HepG2 (cell line): ENCODE measurements around the gene NIN. TPM values are rescaled to one million over a fixed set of nuclear protein-coding genes. Genes with fewer than 3 reads are reported as not detected.

Source experiments
- ATAC-seq: fragments of 200-7000 bp; cut with Tn5 transposase; 3 replicates; pipeline ENCODE4 v1.9.1; 2020; ENCODE audit warnings: mild to moderate bottlenecking, moderate library complexity
- BruUV-seq: library from RNA; stranded (reverse); fragments of 400-500 nt; replicated peaks from 2 replicates; lab custom pipeline; 2021; lab: Mats Ljungman, UMichigan
- CTCF ChIA-PET: fragments of 300-600 bp; formaldehyde crosslinking; extraction: SDS; loops from one replicate; lab custom pipeline; 2021; ENCODE audit warnings: low total read pairs, inconsistent platforms, low intra/inter-chr PET ratio; lab: Yijun Ruan, JAX
- POLR2A ChIA-PET: fragments of 350-600 bp; sonication (Branson Sonifier 250); formaldehyde crosslinking; loops from one replicate; lab custom pipeline; 2020; ENCODE audit warnings: antibody characterized with exemption, inconsistent platforms; lab: Yijun Ruan, JAX
- DNase-seq: peaks from one replicate; pipeline ENCODE4 v3.0.0-alpha.2; 2015; ENCODE audit warnings: low spot score
- FAIRE-seq: peaks from 3 replicates; lab custom pipeline; 2011; peaks lifted over from hg19 to GRCh38; lab: Jason Lieb, UNC
- H2AFZ ChIP-seq: one replicate; pipeline ENCODE4 v1.6.1; 2011; ENCODE audit warnings: low read length, inconsistent platforms
- H3K27ac ChIP-seq: fragments of 300-600 bp; 3 replicates; pipeline ENCODE4 v1.8.0; 2011; ENCODE audit warnings: mixed run types, mild to moderate bottlenecking, mixed read lengths, low read length, inconsistent platforms; ENCODE audit not compliant: insufficient read depth; ENCODE audit errors: extremely low read length
- H3K27me3 ChIP-seq, 2 experiments: fragments of 200-600 bp in 1 of 2; 2 replicates in 1 of 2; 3 replicates in 1 of 2; pipeline versions ENCODE4 v1.6.0 to v1.8.0; 2011; ENCODE audit warnings: low read length in 2 of 2, mild to moderate bottlenecking in 2 of 2, moderate library complexity in 2 of 2, inconsistent platforms in 1 of 2; ENCODE audit not compliant: insufficient read depth in 2 of 2, control insufficient read depth in 1 of 2
- H3K36me3 ChIP-seq, 2 experiments: fragments of 200-600 bp in 1 of 2; replicated peaks in 1 of 2; 2 replicates in 1 of 2; 3 replicates in 1 of 2; pipeline versions ENCODE4 v1.5.1 to v1.8.0; 2011; ENCODE audit warnings: low read length in 2 of 2, inconsistent platforms in 1 of 2; ENCODE audit not compliant: insufficient read depth in 2 of 2, control insufficient read depth in 1 of 2
- H3K4me1 ChIP-seq: 2 replicates; pipeline ENCODE4 v1.5.1; 2012; ENCODE audit warnings: low read length, inconsistent platforms; ENCODE audit not compliant: insufficient read depth
- H3K4me2 ChIP-seq: 2 replicates; pipeline ENCODE4 v1.6.0; 2011; ENCODE audit warnings: low read depth, low read length, inconsistent platforms
- H3K4me3 ChIP-seq, 3 experiments: fragments of 200-600 bp in 1 of 3; sonication (generic), shearing (Covaris generic) in 1 of 3; replicated peaks in 1 of 3; 2 replicates each; pipeline ENCODE4 v1.5.1; 2011 to 2016; ENCODE audit warnings: low read length in 3 of 3, inconsistent platforms in 2 of 3, low read depth in 2 of 3, mild to moderate bottlenecking in 2 of 3, control low read depth in 1 of 3, mixed read lengths in 1 of 3; ENCODE audit not compliant: insufficient read depth in 1 of 3
- H3K79me2 ChIP-seq: one replicate; pipeline ENCODE4 v1.6.1; 2011; ENCODE audit warnings: low read length, inconsistent platforms; ENCODE audit not compliant: insufficient read depth
- H3K9ac ChIP-seq: 2 replicates; pipeline ENCODE4 v1.6.0; 2011; ENCODE audit warnings: mild to moderate bottlenecking, low read depth, low read length, inconsistent platforms; ENCODE audit not compliant: insufficient read depth
- H3K9me3 ChIP-seq: 2 replicates; pipeline ENCODE4 v1.5.1; 2012; ENCODE audit warnings: mild to moderate bottlenecking, low read length
- H4K20me1 ChIP-seq: 2 replicates; pipeline ENCODE4 v1.6.0; 2011; ENCODE audit warnings: inconsistent platforms, mild to moderate bottlenecking, low read length, moderate library complexity; ENCODE audit not compliant: insufficient read depth
- FOXC1 ChIP-seq: sonication (generic); formaldehyde crosslinking; IDR thresholded peaks from 2 replicates; pipeline ENCODE4 v1.8.0; 2022; ENCODE audit warnings: mild to moderate bottlenecking, missing genetic modification reagents, borderline replicate concordance
- FOXO1 ChIP-seq: sonication (generic); formaldehyde crosslinking; IDR thresholded peaks from 2 replicates; pipeline ENCODE4 v1.4.0; 2020; ENCODE audit warnings: missing genetic modification reagents
- GABPB1 ChIP-seq: IDR thresholded peaks from 2 replicates; pipeline ENCODE4 v1.6.1; 2016; ENCODE audit warnings: mild to moderate bottlenecking, missing genetic modification reagents, moderate library complexity, missing compliant biosample characterization
- HOXA9 ChIP-seq: sonication (generic); formaldehyde crosslinking; IDR thresholded peaks from 2 replicates; pipeline ENCODE4 v1.8.1; 2022; ENCODE audit warnings: missing genetic modification reagents, mild to moderate bottlenecking, moderate library complexity, borderline replicate concordance
- MAF1 ChIP-seq: sonication (generic); formaldehyde crosslinking; IDR thresholded peaks from 2 replicates; pipeline ENCODE4 v1.5.0; 2020; ENCODE audit warnings: missing genetic modification reagents, borderline replicate concordance
- NFE2L2 ChIP-seq: fragments of 150-350 bp; IDR thresholded peaks from 2 replicates; pipeline ENCODE4 v1.6.1; 2014; ENCODE audit warnings: low read length
- NFYC ChIP-seq: IDR thresholded peaks from 2 replicates; pipeline ENCODE4 v1.6.1; 2016; ENCODE audit warnings: missing genetic modification reagents, missing compliant biosample characterization
- NR1H2 ChIP-seq: sonication (generic); formaldehyde crosslinking; IDR thresholded peaks from 2 replicates; pipeline ENCODE4 v1.8.1; 2022; ENCODE audit warnings: low read depth, missing genetic modification reagents, borderline replicate concordance
- REXO4 ChIP-seq: sonication (generic); formaldehyde crosslinking; IDR thresholded peaks from 2 replicates; pipeline ENCODE4 v1.8.0; 2022; ENCODE audit warnings: missing genetic modification reagents, mild to moderate bottlenecking, borderline replicate concordance
- SCMH1 ChIP-seq: sonication (generic); formaldehyde crosslinking; IDR thresholded peaks from 2 replicates; pipeline ENCODE4 v1.9.0; 2021; ENCODE audit warnings: missing genetic modification reagents, mild to moderate bottlenecking, borderline replicate concordance
- SMC3 ChIP-seq: IDR thresholded peaks from 2 replicates; pipeline ENCODE4 v1.6.1; 2011; ENCODE audit warnings: low read length, improper control_type of control experiment
- TBX3 ChIP-seq: fragments of 450-650 bp; IDR thresholded peaks from 2 replicates; pipeline ENCODE4 v1.6.1; 2017; ENCODE audit warnings: antibody characterized with exemption, mild to moderate bottlenecking, inconsistent platforms, borderline replicate concordance
- TEAD2 ChIP-seq: sonication (generic); formaldehyde crosslinking; IDR thresholded peaks from 2 replicates; pipeline ENCODE4 v1.9.0; 2021; ENCODE audit warnings: missing genetic modification reagents
- TOPORS ChIP-seq: sonication (generic); formaldehyde crosslinking; IDR thresholded peaks from 2 replicates; pipeline ENCODE4 v1.8.0; 2023; ENCODE audit warnings: mild to moderate bottlenecking, missing genetic modification reagents
- ZFP36L2 ChIP-seq: sonication (generic); formaldehyde crosslinking; IDR thresholded peaks from 2 replicates; pipeline ENCODE4 v1.4.0; 2020; ENCODE audit warnings: missing genetic modification reagents
- ZFP37 ChIP-seq: sonication (generic); formaldehyde crosslinking; IDR thresholded peaks from 2 replicates; pipeline ENCODE4 v1.4.0; 2020; ENCODE audit warnings: missing genetic modification reagents, borderline replicate concordance
- ZNF850 ChIP-seq: sonication (generic); formaldehyde crosslinking; conservative IDR thresholded peaks from 2 replicates; pipeline ENCODE4 v1.9.0; 2021; ENCODE audit warnings: mild to moderate bottlenecking, missing genetic modification reagents
- WGBS: methylation state at CpG from one replicate; pipeline ENCODE4 v1.1.6; 2017; ENCODE audit warnings: low lambda C conversion rate; 5-methylcytosine and 5-hydroxymethylcytosine counted together
- in situ Hi-C: cut with HindIII; loops from 2 replicates; pipeline ENCODE4 v1.10.0; 2017; ENCODE audit warnings: low pct_unique_long_range_greater_than_20kb; ENCODE audit not compliant: extremely low pct_ligation_motif_present
- intact Hi-C: fragments of 100-400 bp; cut with micrococcal nuclease; formaldehyde crosslinking; loops from one replicate; pipeline ENCODE4 v1.10.0; 2022; ENCODE audit not compliant: unreplicated experiment
- polyA plus RNA-seq, 8 experiments: library from polyadenylated mRNA; depleted of rRNA in 3 of 8; stranded (reverse) in 7 of 8; unstranded in 1 of 8; fragments of >200 nt; fragmentation: Illumina TruSeq in 4 of 8; extraction: Trizol in 4 of 8; gene quantifications; 2 replicates each; pipeline versions ENCODE4 v1.2.1 to v1.2.3, GENCODE V29; 2011 to 2016; ENCODE audit warnings: low read depth in 4 of 8, missing spikeins in 1 of 8, mixed read lengths in 1 of 8; ENCODE audit not compliant: insufficient read depth in 1 of 8
- total RNA-seq, 5 experiments: library from RNA; depleted of rRNA; stranded (reverse); fragments of >200 nt; fragmentation: Illumina TruSeq; extraction: Trizol; gene quantifications; 2 replicates each; pipeline ENCODE4 v1.2.3, GENCODE V29; 2016; ENCODE audit warnings: low read depth in 1 of 5
- TF ChIP-seq, protein P1 (sequence below): sonication (generic); formaldehyde crosslinking; IDR thresholded peaks from 2 replicates; pipeline ENCODE4 v1.4.0; 2020; ENCODE audit warnings: missing genetic modification reagents
- TF ChIP-seq, protein P2 (sequence below): sonication (generic); formaldehyde crosslinking; IDR thresholded peaks from 2 replicates; pipeline ENCODE4 v1.9.0; 2021; ENCODE audit warnings: missing genetic modification reagents, borderline replicate concordance
- TF ChIP-seq, protein P3 (sequence below): IDR thresholded peaks from 2 replicates; pipeline ENCODE4 v1.6.1; 2012; ENCODE audit warnings: inconsistent platforms

Gene NIN
- total and polyA plus RNA-seq, 2 of the 13 experiments (the other 11 are each of a cell fraction or from before 2014, with no cell fraction given) = 2.8 to 9.7 TPM

DNA sequence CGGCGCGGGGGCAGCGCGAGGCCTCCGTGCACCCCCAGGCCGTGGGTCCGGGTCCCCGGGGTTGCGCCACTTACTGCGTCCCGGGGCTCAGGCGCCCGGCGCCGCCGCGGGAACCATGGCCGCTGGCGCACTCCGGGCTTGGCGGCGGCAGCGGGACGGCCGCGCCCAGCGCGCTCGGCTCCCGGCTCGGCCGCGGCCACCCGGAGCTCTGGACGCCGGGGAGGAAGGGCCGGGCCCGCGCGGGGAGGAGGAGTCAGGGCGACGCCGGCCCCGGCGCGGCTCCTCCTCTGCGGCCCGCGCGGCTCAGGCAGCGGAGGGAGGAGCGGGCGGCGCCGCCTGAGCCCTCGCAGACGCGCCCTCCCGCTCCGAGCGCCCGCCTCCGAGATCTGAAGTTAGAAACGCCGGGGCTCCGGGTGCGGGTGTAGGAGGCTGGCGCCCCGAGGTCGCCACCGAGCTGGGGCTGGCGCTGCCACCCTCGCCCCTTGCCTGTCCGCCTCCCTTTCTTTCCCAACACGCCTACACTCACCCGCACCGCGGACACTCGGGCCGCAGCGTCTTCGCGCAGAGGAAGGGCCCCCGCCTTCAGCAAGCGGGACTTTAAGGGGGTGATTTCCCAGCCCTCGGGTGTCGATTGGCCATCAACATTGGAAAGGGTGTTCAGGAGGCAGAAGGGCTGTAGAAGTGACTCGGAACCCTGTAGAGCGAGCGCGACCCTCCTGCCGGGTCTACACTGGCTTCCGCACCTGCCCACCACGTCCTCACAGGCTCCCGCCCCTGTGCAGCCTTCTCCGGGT lies at the start of gene NIN (continued):
- TF ChIP-seq, protein P1, sequence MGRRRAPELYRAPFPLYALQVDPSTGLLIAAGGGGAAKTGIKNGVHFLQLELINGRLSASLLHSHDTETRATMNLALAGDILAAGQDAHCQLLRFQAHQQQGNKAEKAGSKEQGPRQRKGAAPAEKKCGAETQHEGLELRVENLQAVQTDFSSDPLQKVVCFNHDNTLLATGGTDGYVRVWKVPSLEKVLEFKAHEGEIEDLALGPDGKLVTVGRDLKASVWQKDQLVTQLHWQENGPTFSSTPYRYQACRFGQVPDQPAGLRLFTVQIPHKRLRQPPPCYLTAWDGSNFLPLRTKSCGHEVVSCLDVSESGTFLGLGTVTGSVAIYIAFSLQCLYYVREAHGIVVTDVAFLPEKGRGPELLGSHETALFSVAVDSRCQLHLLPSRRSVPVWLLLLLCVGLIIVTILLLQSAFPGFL = no peak
- no peak for TF ChIP-seq SCMH1 (CRISPR knock-in tag)
- no peak for TF ChIP-seq FOXC1 (CRISPR knock-in tag)
- TF ChIP-seq GABPB1 (CRISPR knock-in tag) = 0 out of 2 replicates have a peak, but pooled peaks have one; percentile 27
- peak; percentile 55; the same call in 1 of the 2 replicates for TF ChIP-seq HOXA9 (CRISPR knock-in tag)
- TF ChIP-seq, all 625 proteins: peak for 36

DNA sequence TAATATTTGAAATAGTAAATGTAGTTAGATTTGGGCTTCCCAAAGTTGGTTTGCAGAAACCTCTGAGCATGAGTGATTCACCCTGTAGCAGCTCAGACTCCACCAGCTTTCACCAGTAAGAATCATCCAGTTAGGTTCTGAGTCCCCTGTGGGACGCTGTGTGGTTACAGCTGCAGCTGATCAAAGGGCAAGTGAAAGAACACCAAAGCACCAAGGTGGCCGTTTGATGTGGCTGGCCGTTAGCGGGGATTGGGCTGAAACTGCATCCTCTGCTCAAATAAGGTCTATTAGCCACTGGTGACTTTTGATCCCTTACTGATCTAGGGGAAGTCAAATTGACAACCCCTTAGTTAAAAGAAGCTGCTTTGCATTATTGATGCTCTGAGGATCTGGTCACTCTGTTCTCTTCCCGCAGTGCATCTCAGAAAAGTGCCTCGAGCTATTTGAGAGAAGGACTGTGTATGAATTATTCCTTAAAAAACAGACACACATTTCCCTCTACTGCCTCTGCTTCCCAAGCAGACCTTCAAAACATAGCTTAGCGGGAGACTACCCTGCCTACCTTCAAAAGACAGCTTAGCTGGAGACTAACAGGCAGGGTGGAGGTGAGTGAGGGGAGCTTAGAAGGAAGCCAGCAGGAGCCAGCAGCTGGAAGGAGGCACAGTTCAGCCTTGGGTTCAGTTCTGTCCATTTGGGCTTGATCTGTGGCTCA lies 44.6 kb upstream of the NIN start:
- ATAC-seq (peak; percentile 97), DNase-seq (peak; percentile 96), FAIRE-seq (peak; percentile 99)
- Histone ChIP-seq H2AFZ (no peak overlapping the region), H3K27me3 (no peaks in the 10 kb centered on the region), H3K4me1 (peaks cover 74% of the 10 kb centered on the region), H3K4me3 (peak overlapping the region in 2 of 3 experiments; percentile 34 to 59; a peak in 4 of 6 replicates), H3K79me2 (no peaks in the 10 kb centered on the region), H3K4me2 (peak overlapping the region; percentile 85), H3K9me3 (no peaks in the 10 kb centered on the region), H3K27ac (peak overlapping the region; percentile 69), H4K20me1 (no peaks in the 10 kb centered on the region), H3K9ac (peak overlapping the region; percentile 57), H3K36me3 (no peaks in the 10 kb centered on the region)
- ChIA-PET POLR2A (interaction anchor here (0.8 to 1.9 kb wide), 7 partner anchors 15 to 207 kb away, joined by 3 to 11 read pairs (median 4); partner anchors contain the start of genes PYGL and SAV1), CTCF (no interaction called here)
- WGBS = 0% methylated on average over 3 of the region's 7 CpGs
- intact Hi-C loops = loop anchor here (1.0 to 2.0 kb wide), 3 partner anchors 15 to 60 kb away; no protein-coding TSS in a partner anchor
- no TSS peak for BruUV-seq
- in situ Hi-C loops = no loop called here
- TF ChIP-seq, protein P2, sequence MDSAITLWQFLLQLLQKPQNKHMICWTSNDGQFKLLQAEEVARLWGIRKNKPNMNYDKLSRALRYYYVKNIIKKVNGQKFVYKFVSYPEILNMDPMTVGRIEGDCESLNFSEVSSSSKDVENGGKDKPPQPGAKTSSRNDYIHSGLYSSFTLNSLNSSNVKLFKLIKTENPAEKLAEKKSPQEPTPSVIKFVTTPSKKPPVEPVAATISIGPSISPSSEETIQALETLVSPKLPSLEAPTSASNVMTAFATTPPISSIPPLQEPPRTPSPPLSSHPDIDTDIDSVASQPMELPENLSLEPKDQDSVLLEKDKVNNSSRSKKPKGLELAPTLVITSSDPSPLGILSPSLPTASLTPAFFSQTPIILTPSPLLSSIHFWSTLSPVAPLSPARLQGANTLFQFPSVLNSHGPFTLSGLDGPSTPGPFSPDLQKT = no peak
- no peak for TF ChIP-seq TOPORS (CRISPR knock-in tag)
- TF ChIP-seq NFYC = peak; percentile 35; the same call in 1 of the 2 replicates
- TF ChIP-seq ZNF850 (CRISPR knock-in tag) = no peak
- no peak for TF ChIP-seq SMC3
- no peak for TF ChIP-seq NR1H2
- TF ChIP-seq TBX3 = peak; percentile 81; the same call in 1 of the 2 replicates
- no peak for TF ChIP-seq REXO4 (CRISPR knock-in tag)
- TF ChIP-seq, protein P3, sequence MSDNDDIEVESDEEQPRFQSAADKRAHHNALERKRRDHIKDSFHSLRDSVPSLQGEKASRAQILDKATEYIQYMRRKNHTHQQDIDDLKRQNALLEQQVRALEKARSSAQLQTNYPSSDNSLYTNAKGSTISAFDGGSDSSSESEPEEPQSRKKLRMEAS = no peak; the same call in 1 of the 2 replicates
- TF ChIP-seq TEAD2 = no peak
- no peak for TF ChIP-seq NFE2L2
- peak; percentile 64; the same call in 1 of the 2 replicates for TF ChIP-seq FOXO1 (CRISPR knock-in tag)
- TF ChIP-seq ZFP37 (CRISPR knock-in tag) = no peak
- TF ChIP-seq ZFP36L2 (CRISPR knock-in tag) = no peak
- no peak for TF ChIP-seq MAF1 (CRISPR knock-in tag)
